HepG2 (cell line): Measurements from ENCODE around the gene RAB5B. TPM values are rescaled to one million over a fixed set of nuclear protein-coding genes. Genes with fewer than 3 reads are reported as not detected.
A peak's percentile ranks its signal among the peaks of the same experiment; 100 is the strongest.

Experiments
- ATAC-seq: fragments of 200-7000 bp; cut with Tn5 transposase; 3 replicates; pipeline ENCODE4 v1.9.1; 2020; ENCODE audit warnings: mild to moderate bottlenecking, moderate library complexity
- BruUV-seq: library from RNA; stranded (reverse); fragments of 400-500 nt; replicated peaks from 2 replicates; lab custom pipeline; 2021; lab: Mats Ljungman, UMichigan
- CTCF ChIA-PET: fragments of 300-600 bp; formaldehyde crosslinking; extraction: SDS; loops from one replicate; lab custom pipeline; 2021; ENCODE audit warnings: low total read pairs, inconsistent platforms, low intra/inter-chr PET ratio; lab: Yijun Ruan, JAX
- POLR2A ChIA-PET: fragments of 350-600 bp; sonication (Branson Sonifier 250); formaldehyde crosslinking; loops from one replicate; lab custom pipeline; 2020; ENCODE audit warnings: antibody characterized with exemption, inconsistent platforms; lab: Yijun Ruan, JAX
- DNase-seq: peaks from one replicate; pipeline ENCODE4 v3.0.0-alpha.2; 2015; ENCODE audit warnings: low spot score
- FAIRE-seq: peaks from 3 replicates; lab custom pipeline; 2011; peaks lifted over from hg19 to GRCh38; lab: Jason Lieb, UNC
- H2AFZ ChIP-seq: one replicate; pipeline ENCODE4 v1.6.1; 2011; ENCODE audit warnings: low read length, inconsistent platforms
- H3K27ac ChIP-seq: fragments of 300-600 bp; 3 replicates; pipeline ENCODE4 v1.8.0; 2011; ENCODE audit warnings: mixed run types, mild to moderate bottlenecking, mixed read lengths, low read length, inconsistent platforms; ENCODE audit not compliant: insufficient read depth; ENCODE audit errors: extremely low read length
- H3K27me3 ChIP-seq, 2 experiments: fragments of 200-600 bp in 1 of 2; 2 replicates in 1 of 2; 3 replicates in 1 of 2; pipeline versions ENCODE4 v1.6.0 to v1.8.0; 2011; ENCODE audit warnings: low read length in 2 of 2, mild to moderate bottlenecking in 2 of 2, moderate library complexity in 2 of 2, inconsistent platforms in 1 of 2; ENCODE audit not compliant: insufficient read depth in 2 of 2, control insufficient read depth in 1 of 2
- H3K36me3 ChIP-seq, 2 experiments: fragments of 200-600 bp in 1 of 2; replicated peaks in 1 of 2; 2 replicates in 1 of 2; 3 replicates in 1 of 2; pipeline versions ENCODE4 v1.5.1 to v1.8.0; 2011; ENCODE audit warnings: low read length in 2 of 2, inconsistent platforms in 1 of 2; ENCODE audit not compliant: insufficient read depth in 2 of 2, control insufficient read depth in 1 of 2
- H3K4me1 ChIP-seq: 2 replicates; pipeline ENCODE4 v1.5.1; 2012; ENCODE audit warnings: low read length, inconsistent platforms; ENCODE audit not compliant: insufficient read depth
- H3K4me2 ChIP-seq: 2 replicates; pipeline ENCODE4 v1.6.0; 2011; ENCODE audit warnings: low read depth, low read length, inconsistent platforms
- H3K4me3 ChIP-seq, 3 experiments: fragments of 200-600 bp in 1 of 3; sonication (generic), shearing (Covaris generic) in 1 of 3; replicated peaks in 1 of 3; 2 replicates each; pipeline ENCODE4 v1.5.1; 2011 to 2016; ENCODE audit warnings: low read length in 3 of 3, inconsistent platforms in 2 of 3, low read depth in 2 of 3, mild to moderate bottlenecking in 2 of 3, control low read depth in 1 of 3, mixed read lengths in 1 of 3; ENCODE audit not compliant: insufficient read depth in 1 of 3
- H3K79me2 ChIP-seq: one replicate; pipeline ENCODE4 v1.6.1; 2011; ENCODE audit warnings: low read length, inconsistent platforms; ENCODE audit not compliant: insufficient read depth
- H3K9ac ChIP-seq: 2 replicates; pipeline ENCODE4 v1.6.0; 2011; ENCODE audit warnings: mild to moderate bottlenecking, low read depth, low read length, inconsistent platforms; ENCODE audit not compliant: insufficient read depth
- H3K9me3 ChIP-seq: 2 replicates; pipeline ENCODE4 v1.5.1; 2012; ENCODE audit warnings: mild to moderate bottlenecking, low read length
- H4K20me1 ChIP-seq: 2 replicates; pipeline ENCODE4 v1.6.0; 2011; ENCODE audit warnings: inconsistent platforms, mild to moderate bottlenecking, low read length, moderate library complexity; ENCODE audit not compliant: insufficient read depth
- DZIP1 ChIP-seq: sonication (generic); formaldehyde crosslinking; IDR thresholded peaks from 2 replicates; pipeline ENCODE4 v1.5.0; 2020; ENCODE audit warnings: mild to moderate bottlenecking, missing genetic modification reagents
- HINFP ChIP-seq: sonication (generic); formaldehyde crosslinking; IDR thresholded peaks from 2 replicates; pipeline ENCODE4 v1.4.0; 2020; ENCODE audit warnings: low read depth, mild to moderate bottlenecking, missing genetic modification reagents
- HNRNPLL ChIP-seq: fragments of 200-400 bp; formaldehyde crosslinking; IDR thresholded peaks from 2 replicates; pipeline ENCODE4 v1.6.1; 2017; ENCODE audit warnings: mild to moderate bottlenecking, low read depth, low read length; ENCODE audit not compliant: poor library complexity, severe bottlenecking
- HOXA3 ChIP-seq: sonication (generic); formaldehyde crosslinking; IDR thresholded peaks from 2 replicates; pipeline ENCODE4 v1.5.0; 2020; ENCODE audit warnings: missing genetic modification reagents
- NFE2L2 ChIP-seq: fragments of 150-350 bp; IDR thresholded peaks from 2 replicates; pipeline ENCODE4 v1.6.1; 2014; ENCODE audit warnings: low read length
- TFAP4 ChIP-seq: sonication (generic); IDR thresholded peaks from 2 replicates; pipeline ENCODE4 v1.6.1; 2016; ENCODE audit warnings: low read depth, borderline replicate concordance
- TFE3 ChIP-seq: IDR thresholded peaks from 2 replicates; pipeline ENCODE4 v1.6.1; 2016
- UBTF ChIP-seq: sonication (generic); formaldehyde crosslinking; IDR thresholded peaks from 2 replicates; pipeline ENCODE4 v1.4.0; 2020; ENCODE audit warnings: mild to moderate bottlenecking, missing genetic modification reagents
- ZNF362 ChIP-seq: sonication (generic); formaldehyde crosslinking; IDR thresholded peaks from 2 replicates; pipeline ENCODE4 v1.4.0; 2020; ENCODE audit warnings: missing genetic modification reagents, mild to moderate bottlenecking, borderline replicate concordance
- WGBS: methylation state at CpG from one replicate; pipeline ENCODE4 v1.1.6; 2017; ENCODE audit warnings: low lambda C conversion rate; 5-methylcytosine and 5-hydroxymethylcytosine counted together
- in situ Hi-C: cut with HindIII; loops from 2 replicates; pipeline ENCODE4 v1.10.0; 2017; ENCODE audit warnings: low pct_unique_long_range_greater_than_20kb; ENCODE audit not compliant: extremely low pct_ligation_motif_present
- intact Hi-C: fragments of 100-400 bp; cut with micrococcal nuclease; formaldehyde crosslinking; loops from one replicate; pipeline ENCODE4 v1.10.0; 2022; ENCODE audit not compliant: unreplicated experiment
- polyA plus RNA-seq, 8 experiments: library from polyadenylated mRNA; depleted of rRNA in 3 of 8; stranded (reverse) in 7 of 8; unstranded in 1 of 8; fragments of >200 nt; fragmentation: Illumina TruSeq in 4 of 8; extraction: Trizol in 4 of 8; gene quantifications; 2 replicates each; pipeline versions ENCODE4 v1.2.1 to v1.2.3, GENCODE V29; 2011 to 2016; ENCODE audit warnings: low read depth in 4 of 8, missing spikeins in 1 of 8, mixed read lengths in 1 of 8; ENCODE audit not compliant: insufficient read depth in 1 of 8
- total RNA-seq, 5 experiments: library from RNA; depleted of rRNA; stranded (reverse); fragments of >200 nt; fragmentation: Illumina TruSeq; extraction: Trizol; gene quantifications; 2 replicates each; pipeline ENCODE4 v1.2.3, GENCODE V29; 2016; ENCODE audit warnings: low read depth in 1 of 5

RAB5B gene
- total and polyA plus RNA-seq, 2 of the 13 experiments (the other 11 are each of a cell fraction or from before 2014, with no cell fraction given), result 26.0 to 68.3 TPM

- TF ChIP-seq HINFP (CRISPR knock-in tag) (no peak), TFE3 (no peak), NFE2L2 (no peak)
Measured at GRCh38 chr12:55931317-55931779, 42.5 kb upstream of the RAB5B start (continued).

- peak overlapping the region; percentile 84 for H2AFZ ChIP-seq
- H4K20me1 ChIP-seq, result no peaks in the 10 kb centered on the region
- POLR2A ChIA-PET, result interaction anchor here (2.0 to 10.5 kb wide), 3 partner anchors 42 to 114 kb away, joined by 11 to 108 read pairs (median 20); partner anchors contain the start of genes DNAJC14, ORMDL2, RAB5B and SARNP
- no peaks in the 10 kb centered on the region for H3K9me3 ChIP-seq
- peak overlapping the region; percentile 70 to 80 (median 80) for H3K4me3 ChIP-seq
- H3K79me2 ChIP-seq, result peaks cover 9% of the 10 kb centered on the region
- in situ Hi-C loops, result no loop called here
- H3K36me3 ChIP-seq, result no peaks in the 10 kb centered on the region
- intact Hi-C loops, result loop anchor here (1.0 to 5.0 kb wide), 2 partner anchors 109 to 195 kb away; partner anchors contain the start of gene RPS26
- ATAC-seq (peak; percentile 20; the same call in 2 of the 3 replicates), DNase-seq (no peak), FAIRE-seq (no peak)
- 3% methylated on average over 7 of the region's 60 CpGs for WGBS
- no peak overlapping the region for H3K27ac ChIP-seq
- CTCF ChIA-PET, result no interaction called here
- H3K4me1 ChIP-seq, result peaks cover 49% of the 10 kb centered on the region
- H3K9ac ChIP-seq, result peak overlapping the region; percentile 61; the same call in 1 of the 2 replicates
- peak overlapping the region; percentile 97 for H3K4me2 ChIP-seq
- BruUV-seq, result no TSS peak
- H3K27me3 ChIP-seq, result peaks cover 0 to 11% of the 10 kb centered on the region in 2 experiments; a peak in 1 of 5 replicates
- TF ChIP-seq HOXA3 (CRISPR knock-in tag) (0 out of 2 replicates have a peak, but pooled peaks have one; percentile 37), HNRNPLL (no peak), ZNF362 (CRISPR knock-in tag) (no peak), DZIP1 (CRISPR knock-in tag) (no peak), TFAP4 (0 out of 2 replicates have a peak, but pooled peaks have one; percentile 7), UBTF (peak; percentile 25; the same call in 1 of the 2 replicates)
Measured at GRCh38 chr12:55931780-55932550, 41.9 kb upstream of the RAB5B start.
